ENCODE results near the gene HDC.

- TF ChIP-seq CTCF (IDR thresholded peaks at IDR 0.05) (no peak), POLR2A (IDR thresholded peaks at IDR 0.05) (no peak)
These were observed 29.7 kb downstream of the HDC start for GRCh38 chr15:50235794-50236193.

Measured in prostate gland (tissue), 2 donors.